OCI-M2 (cell line): Measurements from ENCODE around the gene HENMT1.

Source experiments
- DNase-seq: peaks from one replicate; lab custom pipeline; 2025; ENCODE audit not compliant: unreplicated experiment; lab: John Stamatoyannopoulos, UW

Gene HENMT1

GRCh38 chr1:108628665-108629064, 32.2 kb downstream of the HENMT1 start:
- no peak for DNase-seq

- no peak for DNase-seq
These were observed 32.9 kb downstream of the HENMT1 start for GRCh38 chr1:108627951-108628350.

GRCh38 chr1:108627256-108627655, 33.6 kb downstream of the HENMT1 start:
- no peak for DNase-seq

- DNase-seq: no peak
These were observed 36.8 kb downstream of the HENMT1 start for GRCh38 chr1:108624069-108624468.

- DNase-seq: no peak
These were observed 43.2 kb downstream of the HENMT1 start for GRCh38 chr1:108617724-108618056.

GRCh38 chr1:108617008-108617723, 43.7 kb downstream of the HENMT1 start:
- DNase-seq: no peak

- DNase-seq: no peak
These were observed 45.3 kb downstream of the HENMT1 start for GRCh38 chr1:108615544-108615943.

GRCh38 chr1:108612496-108612895, 48.4 kb downstream of the HENMT1 start:
- no peak for DNase-seq

- no peak for DNase-seq
These were observed 48.9 kb downstream of the HENMT1 start for GRCh38 chr1:108611984-108612383.

GRCh38 chr1:108610073-108610472, 50.8 kb downstream of the HENMT1 start:
- DNase-seq: no peak

GRCh38 chr1:108609483-108610049, 51.3 kb downstream of the HENMT1 start:
- no peak for DNase-seq

GRCh38 chr1:108606478-108606877, 54.4 kb downstream of the HENMT1 start:
- DNase-seq: no peak

GRCh38 chr1:108605633-108606032, 55.3 kb downstream of the HENMT1 start:
- DNase-seq: no peak

GRCh38 chr1:108601708-108602410, 59.0 kb downstream of the HENMT1 start:
- DNase-seq: no peak

GRCh38 chr1:108600504-108600903, 60.4 kb downstream of the HENMT1 start:
- DNase-seq: no peak

- DNase-seq: no peak
These were observed 62.6 kb downstream of the HENMT1 start for GRCh38 chr1:108598340-108598739.
